GM23338 (cell line): ENCODE data around the gene KAZN. TPM values are rescaled to one million over a fixed set of nuclear protein-coding genes. Genes with fewer than 3 reads are reported as not detected.

ENCODE experiments used
- ATAC-seq: fragments of 200-7000 bp; cut with Tn5 transposase; 3 replicates; pipeline ENCODE4 v1.9.1; 2020
- DNase-seq: peaks from one replicate; pipeline ENCODE4 v3.0.0-alpha.2; 2015; ENCODE audit warnings: low spot score
- H2AFZ ChIP-seq: fragments of 200-600 bp; sonication (generic); 2 replicates; pipeline ENCODE4 v1.8.0; 2016; ENCODE audit warnings: antibody characterized with exemption, mild to moderate bottlenecking, moderate library complexity
- H3F3A ChIP-seq: fragments of 200-600 bp; sonication (generic); replicated peaks from 2 replicates; pipeline ENCODE4 v1.8.0; 2017; ENCODE audit warnings: antibody characterized with exemption, mixed run types, low read depth
- H3K27ac ChIP-seq: fragments of 200-600 bp; sonication (generic); 2 replicates; pipeline ENCODE4 v1.6.1; 2016; ENCODE audit warnings: low read depth
- H3K27me3 ChIP-seq: fragments of 200-600 bp; sonication (generic); 2 replicates; pipeline ENCODE4 v1.8.0; 2016; ENCODE audit warnings: mild to moderate bottlenecking, mixed run types, moderate library complexity; ENCODE audit not compliant: insufficient read depth
- H3K36me3 ChIP-seq: fragments of 200-600 bp; sonication (generic); 2 replicates; pipeline ENCODE4 v1.8.0; 2016; ENCODE audit warnings: mild to moderate bottlenecking; ENCODE audit not compliant: insufficient read depth
- H3K4me1 ChIP-seq: fragments of 200-600 bp; sonication (generic); 2 replicates; pipeline ENCODE4 v1.8.0; 2016; ENCODE audit warnings: mild to moderate bottlenecking, moderate library complexity; ENCODE audit not compliant: insufficient read depth
- H3K4me2 ChIP-seq: fragments of 200-600 bp; sonication (generic); 2 replicates; pipeline ENCODE4 v1.7.1; 2017; ENCODE audit warnings: mixed run types
- H3K4me3 ChIP-seq: fragments of 200-600 bp; sonication (generic); 2 replicates; pipeline ENCODE4 v1.6.1; 2016; ENCODE audit warnings: mixed run types
- H3K79me2 ChIP-seq: fragments of 200-600 bp; sonication (generic); replicated peaks from 2 replicates; pipeline ENCODE4 v1.8.0; 2017; ENCODE audit warnings: mild to moderate bottlenecking; ENCODE audit not compliant: insufficient read depth
- H3K9me2 ChIP-seq: fragments of 200-600 bp; sonication (generic); 2 replicates; pipeline ENCODE4 v1.8.0; 2017; ENCODE audit not compliant: insufficient read depth
- H4K20me1 ChIP-seq: fragments of 200-600 bp; sonication (generic); replicated peaks from 2 replicates; pipeline ENCODE4 v1.8.0; 2017; ENCODE audit warnings: mild to moderate bottlenecking; ENCODE audit not compliant: insufficient read depth
- H3K27ac Mint-ChIP-seq: 2 replicates; pipeline ENCODE4 v1.8.0; 2020; ENCODE audit warnings: inconsistent platforms, mild to moderate bottlenecking, moderate library complexity, mixed read lengths
- H3K27me3 Mint-ChIP-seq: 3 replicates; pipeline ENCODE4 v1.8.0; 2022; ENCODE audit warnings: low read depth, mild to moderate bottlenecking, moderate library complexity, mixed read lengths, inconsistent platforms; ENCODE audit not compliant: insufficient read depth, poor library complexity
- H3K36me3 Mint-ChIP-seq: 3 replicates; pipeline ENCODE4 v1.8.0; 2021; ENCODE audit warnings: low read depth, mild to moderate bottlenecking, inconsistent platforms, moderate library complexity, mixed read lengths
- H3K4me1 Mint-ChIP-seq: 3 replicates; pipeline ENCODE4 v1.8.0; 2020; ENCODE audit warnings: mild to moderate bottlenecking, inconsistent platforms, mixed read lengths
- H3K4me3 Mint-ChIP-seq: 3 replicates; pipeline ENCODE4 v1.8.0; 2021; ENCODE audit warnings: moderate library complexity, mild to moderate bottlenecking, inconsistent platforms, mixed read lengths
- H3K9me3 Mint-ChIP-seq: 3 replicates; pipeline ENCODE4 v1.8.0; 2020; ENCODE audit warnings: moderate library complexity, mild to moderate bottlenecking, inconsistent platforms, mixed read lengths
- EZH2 ChIP-seq: fragments of 200-600 bp; sonication (generic); IDR thresholded peaks from one replicate; pipeline ENCODE4 v1.8.0; 2017; ENCODE audit warnings: antibody characterized with exemption, mild to moderate bottlenecking, low read depth; ENCODE audit not compliant: unreplicated experiment
- EZH2phosphoT487 ChIP-seq: fragments of 200-600 bp; sonication (generic); IDR thresholded peaks from one replicate; pipeline ENCODE4 v1.8.1; 2018; ENCODE audit warnings: antibody characterized with exemption; ENCODE audit not compliant: unreplicated experiment
- JUNB ChIP-seq: IDR thresholded peaks from one replicate; pipeline ENCODE4 v1.6.1; 2016; ENCODE audit warnings: antibody characterized with exemption; ENCODE audit not compliant: unreplicated experiment
- POLR2AphosphoS5 ChIP-seq: IDR thresholded peaks from 2 replicates; pipeline ENCODE4 v1.6.1; 2016; ENCODE audit warnings: antibody characterized with exemption, low read depth
- ZNF331 ChIP-seq: fragments of 250-450 bp; sonication (Bioruptor Pico); IDR thresholded peaks from 2 replicates; pipeline ENCODE4 v1.5.0; 2020; ENCODE audit warnings: low read depth, mild to moderate bottlenecking, moderate library complexity
- polyA plus RNA-seq: library from polyadenylated mRNA; unstranded; fragments of >200 nt; fragmentation: Nextera tagmentation; extraction: Ambion mirVana; gene quantifications from 2 replicates; pipeline ENCODE4 v1.2.1, GENCODE V29; 2016
- total RNA-seq: library from RNA; depleted of rRNA; stranded (reverse); fragments of >200 nt; shearing (Covaris generic); gene quantifications from 2 replicates; pipeline ENCODE4 v1.2.3, GENCODE V29; 2014
- TF ChIP-seq, protein P1 (sequence below): IDR thresholded peaks from one replicate; pipeline ENCODE4 v1.6.1; 2018; ENCODE audit warnings: antibody characterized with exemption; ENCODE audit not compliant: unreplicated experiment
- TF ChIP-seq, protein P2 (sequence below), 2 experiments: fragments of 200-600 bp in 1 of 2; sonication (generic) in 1 of 2; conservative IDR thresholded peaks; 2 replicates each; pipeline versions ENCODE4 v1.5.1 to v1.6.1; 2016 to 2017; ENCODE audit warnings: antibody characterized with exemption in 2 of 2, low read depth in 2 of 2, mild to moderate bottlenecking in 2 of 2, moderate library complexity in 1 of 2
- TF ChIP-seq, protein P3 (sequence below): fragments of 250-450 bp; sonication (Bioruptor Pico); IDR thresholded peaks from 2 replicates; pipeline ENCODE4 v1.5.0; 2020; ENCODE audit warnings: mild to moderate bottlenecking, moderate library complexity
- TF ChIP-seq, protein P4 (sequence below): IDR thresholded peaks from 2 replicates; pipeline ENCODE4 v1.6.1; 2016; ENCODE audit warnings: antibody characterized with exemption

KAZN gene
- total and polyA plus RNA-seq, 2 experiments from 2014 or later = 9.9 to 15.0 TPM

DNA sequence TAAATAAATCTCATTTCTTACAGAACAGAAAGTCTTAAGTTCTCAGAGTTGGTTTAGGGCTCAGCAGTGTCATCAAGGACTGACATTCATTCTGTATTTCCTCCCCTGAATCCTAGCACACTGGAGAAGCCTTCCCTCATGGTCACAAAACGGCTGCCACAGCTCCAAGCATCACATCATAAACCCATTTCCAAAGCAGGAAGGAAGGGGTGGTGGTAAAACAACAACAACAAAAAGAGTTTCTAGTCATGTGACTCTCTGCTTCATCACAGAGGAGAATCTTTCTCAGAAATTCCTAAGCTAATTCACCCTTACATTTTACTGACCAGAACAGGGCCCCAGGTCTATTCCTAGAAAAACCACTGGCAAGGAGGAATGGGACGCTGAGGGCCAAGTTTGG is 210.3 kb downstream of the KAZN start:
- peaks cover 11% of the 10 kb centered on the region; the same call in 1 of the 2 replicates for H3K36me3 ChIP-seq
- peaks cover 2% of the 10 kb centered on the region for H3K27me3 Mint-ChIP-seq
- no peaks in the 10 kb centered on the region for H3F3A ChIP-seq
- peaks cover 37% of the 10 kb centered on the region for H3K9me3 Mint-ChIP-seq
- no peak overlapping the region for H3K27ac Mint-ChIP-seq
- DNase-seq = no peak
- no peaks in the 10 kb centered on the region for H4K20me1 ChIP-seq
- no peak overlapping the region for H2AFZ ChIP-seq
- no peak overlapping the region for H3K4me2 ChIP-seq
- H3K27me3 ChIP-seq = no peaks in the 10 kb centered on the region
- no peak overlapping the region for H3K27ac ChIP-seq
- no peaks in the 10 kb centered on the region for H3K79me2 ChIP-seq
- H3K4me3 Mint-ChIP-seq = no peak overlapping the region
- no peaks in the 10 kb centered on the region for H3K4me1 Mint-ChIP-seq
- peaks cover 9% of the 10 kb centered on the region; the same call in 1 of the 2 replicates for H3K9me2 ChIP-seq
- peaks cover 20% of the 10 kb centered on the region for H3K36me3 Mint-ChIP-seq
- H3K4me3 ChIP-seq = no peak overlapping the region
- TF ChIP-seq, protein P1, sequence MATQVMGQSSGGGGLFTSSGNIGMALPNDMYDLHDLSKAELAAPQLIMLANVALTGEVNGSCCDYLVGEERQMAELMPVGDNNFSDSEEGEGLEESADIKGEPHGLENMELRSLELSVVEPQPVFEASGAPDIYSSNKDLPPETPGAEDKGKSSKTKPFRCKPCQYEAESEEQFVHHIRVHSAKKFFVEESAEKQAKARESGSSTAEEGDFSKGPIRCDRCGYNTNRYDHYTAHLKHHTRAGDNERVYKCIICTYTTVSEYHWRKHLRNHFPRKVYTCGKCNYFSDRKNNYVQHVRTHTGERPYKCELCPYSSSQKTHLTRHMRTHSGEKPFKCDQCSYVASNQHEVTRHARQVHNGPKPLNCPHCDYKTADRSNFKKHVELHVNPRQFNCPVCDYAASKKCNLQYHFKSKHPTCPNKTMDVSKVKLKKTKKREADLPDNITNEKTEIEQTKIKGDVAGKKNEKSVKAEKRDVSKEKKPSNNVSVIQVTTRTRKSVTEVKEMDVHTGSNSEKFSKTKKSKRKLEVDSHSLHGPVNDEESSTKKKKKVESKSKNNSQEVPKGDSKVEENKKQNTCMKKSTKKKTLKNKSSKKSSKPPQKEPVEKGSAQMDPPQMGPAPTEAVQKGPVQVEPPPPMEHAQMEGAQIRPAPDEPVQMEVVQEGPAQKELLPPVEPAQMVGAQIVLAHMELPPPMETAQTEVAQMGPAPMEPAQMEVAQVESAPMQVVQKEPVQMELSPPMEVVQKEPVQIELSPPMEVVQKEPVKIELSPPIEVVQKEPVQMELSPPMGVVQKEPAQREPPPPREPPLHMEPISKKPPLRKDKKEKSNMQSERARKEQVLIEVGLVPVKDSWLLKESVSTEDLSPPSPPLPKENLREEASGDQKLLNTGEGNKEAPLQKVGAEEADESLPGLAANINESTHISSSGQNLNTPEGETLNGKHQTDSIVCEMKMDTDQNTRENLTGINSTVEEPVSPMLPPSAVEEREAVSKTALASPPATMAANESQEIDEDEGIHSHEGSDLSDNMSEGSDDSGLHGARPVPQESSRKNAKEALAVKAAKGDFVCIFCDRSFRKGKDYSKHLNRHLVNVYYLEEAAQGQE = no peak
- no peak for TF ChIP-seq POLR2AphosphoS5
- TF ChIP-seq, protein P2, sequence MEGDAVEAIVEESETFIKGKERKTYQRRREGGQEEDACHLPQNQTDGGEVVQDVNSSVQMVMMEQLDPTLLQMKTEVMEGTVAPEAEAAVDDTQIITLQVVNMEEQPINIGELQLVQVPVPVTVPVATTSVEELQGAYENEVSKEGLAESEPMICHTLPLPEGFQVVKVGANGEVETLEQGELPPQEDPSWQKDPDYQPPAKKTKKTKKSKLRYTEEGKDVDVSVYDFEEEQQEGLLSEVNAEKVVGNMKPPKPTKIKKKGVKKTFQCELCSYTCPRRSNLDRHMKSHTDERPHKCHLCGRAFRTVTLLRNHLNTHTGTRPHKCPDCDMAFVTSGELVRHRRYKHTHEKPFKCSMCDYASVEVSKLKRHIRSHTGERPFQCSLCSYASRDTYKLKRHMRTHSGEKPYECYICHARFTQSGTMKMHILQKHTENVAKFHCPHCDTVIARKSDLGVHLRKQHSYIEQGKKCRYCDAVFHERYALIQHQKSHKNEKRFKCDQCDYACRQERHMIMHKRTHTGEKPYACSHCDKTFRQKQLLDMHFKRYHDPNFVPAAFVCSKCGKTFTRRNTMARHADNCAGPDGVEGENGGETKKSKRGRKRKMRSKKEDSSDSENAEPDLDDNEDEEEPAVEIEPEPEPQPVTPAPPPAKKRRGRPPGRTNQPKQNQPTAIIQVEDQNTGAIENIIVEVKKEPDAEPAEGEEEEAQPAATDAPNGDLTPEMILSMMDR (conservative IDR thresholded peaks at IDR 0.05; ENCODE audit: low read depth in 2 of 2) = no peak
- TF ChIP-seq, protein P3, sequence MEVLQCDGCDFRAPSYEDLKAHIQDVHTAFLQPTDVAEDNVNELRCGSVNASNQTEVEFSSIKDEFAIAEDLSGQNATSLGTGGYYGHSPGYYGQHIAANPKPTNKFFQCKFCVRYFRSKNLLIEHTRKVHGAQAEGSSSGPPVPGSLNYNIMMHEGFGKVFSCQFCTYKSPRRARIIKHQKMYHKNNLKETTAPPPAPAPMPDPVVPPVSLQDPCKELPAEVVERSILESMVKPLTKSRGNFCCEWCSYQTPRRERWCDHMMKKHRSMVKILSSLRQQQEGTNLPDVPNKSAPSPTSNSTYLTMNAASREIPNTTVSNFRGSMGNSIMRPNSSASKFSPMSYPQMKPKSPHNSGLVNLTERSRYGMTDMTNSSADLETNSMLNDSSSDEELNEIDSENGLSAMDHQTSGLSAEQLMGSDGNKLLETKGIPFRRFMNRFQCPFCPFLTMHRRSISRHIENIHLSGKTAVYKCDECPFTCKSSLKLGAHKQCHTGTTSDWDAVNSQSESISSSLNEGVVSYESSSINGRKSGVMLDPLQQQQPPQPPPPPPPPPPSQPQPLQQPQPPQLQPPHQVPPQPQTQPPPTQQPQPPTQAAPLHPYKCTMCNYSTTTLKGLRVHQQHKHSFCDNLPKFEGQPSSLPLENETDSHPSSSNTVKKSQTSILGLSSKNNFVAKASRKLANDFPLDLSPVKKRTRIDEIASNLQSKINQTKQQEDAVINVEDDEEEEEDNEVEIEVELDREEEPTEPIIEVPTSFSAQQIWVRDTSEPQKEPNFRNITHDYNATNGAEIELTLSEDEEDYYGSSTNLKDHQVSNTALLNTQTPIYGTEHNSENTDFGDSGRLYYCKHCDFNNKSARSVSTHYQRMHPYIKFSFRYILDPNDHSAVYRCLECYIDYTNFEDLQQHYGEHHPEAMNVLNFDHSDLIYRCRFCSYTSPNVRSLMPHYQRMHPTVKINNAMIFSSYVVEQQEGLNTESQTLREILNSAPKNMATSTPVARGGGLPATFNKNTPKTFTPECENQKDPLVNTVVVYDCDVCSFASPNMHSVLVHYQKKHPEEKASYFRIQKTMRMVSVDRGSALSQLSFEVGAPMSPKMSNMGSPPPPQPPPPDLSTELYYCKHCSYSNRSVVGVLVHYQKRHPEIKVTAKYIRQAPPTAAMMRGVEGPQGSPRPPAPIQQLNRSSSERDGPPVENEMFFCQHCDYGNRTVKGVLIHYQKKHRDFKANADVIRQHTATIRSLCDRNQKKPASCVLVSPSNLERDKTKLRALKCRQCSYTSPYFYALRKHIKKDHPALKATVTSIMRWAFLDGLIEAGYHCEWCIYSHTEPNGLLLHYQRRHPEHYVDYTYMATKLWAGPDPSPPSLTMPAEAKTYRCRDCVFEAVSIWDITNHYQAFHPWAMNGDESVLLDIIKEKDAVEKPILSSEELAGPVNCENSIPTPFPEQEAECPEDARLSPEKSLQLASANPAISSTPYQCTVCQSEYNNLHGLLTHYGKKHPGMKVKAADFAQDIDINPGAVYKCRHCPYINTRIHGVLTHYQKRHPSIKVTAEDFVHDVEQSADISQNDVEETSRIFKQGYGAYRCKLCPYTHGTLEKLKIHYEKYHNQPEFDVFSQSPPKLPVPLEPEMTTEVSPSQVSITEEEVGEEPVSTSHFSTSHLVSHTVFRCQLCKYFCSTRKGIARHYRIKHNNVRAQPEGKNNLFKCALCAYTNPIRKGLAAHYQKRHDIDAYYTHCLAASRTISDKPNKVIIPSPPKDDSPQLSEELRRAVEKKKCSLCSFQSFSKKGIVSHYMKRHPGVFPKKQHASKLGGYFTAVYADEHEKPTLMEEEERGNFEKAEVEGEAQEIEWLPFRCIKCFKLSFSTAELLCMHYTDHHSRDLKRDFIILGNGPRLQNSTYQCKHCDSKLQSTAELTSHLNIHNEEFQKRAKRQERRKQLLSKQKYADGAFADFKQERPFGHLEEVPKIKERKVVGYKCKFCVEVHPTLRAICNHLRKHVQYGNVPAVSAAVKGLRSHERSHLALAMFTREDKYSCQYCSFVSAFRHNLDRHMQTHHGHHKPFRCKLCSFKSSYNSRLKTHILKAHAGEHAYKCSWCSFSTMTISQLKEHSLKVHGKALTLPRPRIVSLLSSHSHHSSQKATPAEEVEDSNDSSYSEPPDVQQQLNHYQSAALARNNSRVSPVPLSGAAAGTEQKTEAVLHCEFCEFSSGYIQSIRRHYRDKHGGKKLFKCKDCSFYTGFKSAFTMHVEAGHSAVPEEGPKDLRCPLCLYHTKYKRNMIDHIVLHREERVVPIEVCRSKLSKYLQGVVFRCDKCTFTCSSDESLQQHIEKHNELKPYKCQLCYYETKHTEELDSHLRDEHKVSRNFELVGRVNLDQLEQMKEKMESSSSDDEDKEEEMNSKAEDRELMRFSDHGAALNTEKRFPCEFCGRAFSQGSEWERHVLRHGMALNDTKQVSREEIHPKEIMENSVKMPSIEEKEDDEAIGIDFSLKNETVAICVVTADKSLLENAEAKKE (CRISPR knock-in tag) = no peak
- no peak for TF ChIP-seq EZH2phosphoT487
- no peak for TF ChIP-seq ZNF331
- TF ChIP-seq, protein P4, sequence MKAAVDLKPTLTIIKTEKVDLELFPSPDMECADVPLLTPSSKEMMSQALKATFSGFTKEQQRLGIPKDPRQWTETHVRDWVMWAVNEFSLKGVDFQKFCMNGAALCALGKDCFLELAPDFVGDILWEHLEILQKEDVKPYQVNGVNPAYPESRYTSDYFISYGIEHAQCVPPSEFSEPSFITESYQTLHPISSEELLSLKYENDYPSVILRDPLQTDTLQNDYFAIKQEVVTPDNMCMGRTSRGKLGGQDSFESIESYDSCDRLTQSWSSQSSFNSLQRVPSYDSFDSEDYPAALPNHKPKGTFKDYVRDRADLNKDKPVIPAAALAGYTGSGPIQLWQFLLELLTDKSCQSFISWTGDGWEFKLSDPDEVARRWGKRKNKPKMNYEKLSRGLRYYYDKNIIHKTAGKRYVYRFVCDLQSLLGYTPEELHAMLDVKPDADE = no peak
- no peak for TF ChIP-seq JUNB
- no peak for TF ChIP-seq EZH2
- H3K4me1 ChIP-seq = no peaks in the 10 kb centered on the region
- no peak for ATAC-seq
